ENCODE measurements around the gene ITSN1.

DNA sequence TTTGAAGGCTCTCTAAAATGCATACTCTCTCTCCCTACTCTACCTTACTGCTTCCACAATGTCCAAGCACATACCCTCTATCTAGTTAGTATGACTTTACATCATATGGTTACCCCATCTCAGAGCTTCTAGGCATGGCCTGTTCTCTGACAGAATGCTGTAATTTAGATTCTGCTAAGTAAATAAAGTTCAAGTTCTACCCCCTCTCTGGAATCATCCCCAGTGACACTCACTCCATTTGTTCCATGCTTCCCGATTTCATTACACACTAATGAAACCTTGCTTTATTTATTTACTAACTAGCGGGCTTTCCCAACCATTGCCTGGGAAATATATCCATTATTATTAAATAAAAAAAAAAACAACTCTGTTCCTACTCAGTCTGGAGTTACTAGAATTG, 8.0 kb upstream of the ITSN1 start:
- TF ChIP-seq, protein P1, sequence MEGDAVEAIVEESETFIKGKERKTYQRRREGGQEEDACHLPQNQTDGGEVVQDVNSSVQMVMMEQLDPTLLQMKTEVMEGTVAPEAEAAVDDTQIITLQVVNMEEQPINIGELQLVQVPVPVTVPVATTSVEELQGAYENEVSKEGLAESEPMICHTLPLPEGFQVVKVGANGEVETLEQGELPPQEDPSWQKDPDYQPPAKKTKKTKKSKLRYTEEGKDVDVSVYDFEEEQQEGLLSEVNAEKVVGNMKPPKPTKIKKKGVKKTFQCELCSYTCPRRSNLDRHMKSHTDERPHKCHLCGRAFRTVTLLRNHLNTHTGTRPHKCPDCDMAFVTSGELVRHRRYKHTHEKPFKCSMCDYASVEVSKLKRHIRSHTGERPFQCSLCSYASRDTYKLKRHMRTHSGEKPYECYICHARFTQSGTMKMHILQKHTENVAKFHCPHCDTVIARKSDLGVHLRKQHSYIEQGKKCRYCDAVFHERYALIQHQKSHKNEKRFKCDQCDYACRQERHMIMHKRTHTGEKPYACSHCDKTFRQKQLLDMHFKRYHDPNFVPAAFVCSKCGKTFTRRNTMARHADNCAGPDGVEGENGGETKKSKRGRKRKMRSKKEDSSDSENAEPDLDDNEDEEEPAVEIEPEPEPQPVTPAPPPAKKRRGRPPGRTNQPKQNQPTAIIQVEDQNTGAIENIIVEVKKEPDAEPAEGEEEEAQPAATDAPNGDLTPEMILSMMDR (IDR thresholded peaks at IDR 0.05) = no peak
- no peak for TF ChIP-seq POLR2A (IDR thresholded peaks at IDR 0.05)

Data from body of pancreas (tissue), 4 donors.